MG63 (cell line): ENCODE results near the gene POLE. TPM values are rescaled to one million over a fixed set of nuclear protein-coding genes. Genes with fewer than 3 reads are reported as not detected.

Experiments used
- DNase-seq: peaks from one replicate; pipeline ENCODE4 v3.0.0-alpha.2; 2020
- H3K27me3 ChIP-seq: fragments of 250-450 bp; sonication (Bioruptor Pico); 2 replicates; pipeline ENCODE4 v1.5.1; 2020; ENCODE audit warnings: mild to moderate bottlenecking, moderate library complexity
- H3K36me3 ChIP-seq: fragments of 250-450 bp; sonication (Bioruptor Pico); 2 replicates; pipeline ENCODE4 v1.5.1; 2020; ENCODE audit warnings: mild to moderate bottlenecking, moderate library complexity
- H3K4me3 ChIP-seq: fragments of 250-450 bp; sonication (Bioruptor Pico); 2 replicates; pipeline ENCODE4 v1.5.1; 2020; ENCODE audit warnings: mild to moderate bottlenecking, moderate library complexity
- H3K9me3 ChIP-seq: fragments of 250-450 bp; sonication (Bioruptor Pico); 2 replicates; pipeline ENCODE4 v1.5.1; 2020; ENCODE audit warnings: mild to moderate bottlenecking, moderate library complexity
- total RNA-seq: library from RNA; depleted of rRNA; stranded (reverse); fragments of >200 nt; shearing (Covaris generic); gene quantifications from 2 replicates; pipeline ENCODE4 v1.2.3, GENCODE V29; 2014; ENCODE audit warnings: low replicate concordance

The POLE gene
- total RNA-seq, 1 experiment from 2014 or later, result 18.8 TPM

DNA sequence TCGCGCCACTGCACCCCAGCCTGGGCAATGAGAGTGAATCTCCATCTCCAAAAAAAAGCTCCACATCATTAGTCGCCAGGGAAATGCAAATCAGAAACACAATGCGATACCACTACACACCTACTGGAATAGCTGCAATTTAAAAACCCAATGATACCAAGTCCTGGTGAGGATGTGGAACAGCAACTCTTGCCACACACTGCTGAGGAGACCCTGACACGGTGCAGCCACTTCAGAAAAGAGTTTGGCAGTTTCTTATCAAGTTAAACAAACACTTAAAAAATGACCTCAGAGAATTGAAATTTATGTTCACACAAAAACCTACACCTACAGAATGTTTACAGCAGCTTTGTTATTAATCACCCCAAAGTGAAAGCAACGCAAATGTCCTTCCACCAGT lies 56.5 kb downstream of the POLE start:
- H3K9me3 ChIP-seq, result no peaks in the 10 kb centered on the region
- H3K36me3 ChIP-seq, result peaks cover 100% of the 10 kb centered on the region
- no peak for DNase-seq
- H3K27me3 ChIP-seq, result no peaks in the 10 kb centered on the region
- no peak overlapping the region for H3K4me3 ChIP-seq

- H3K36me3 ChIP-seq, result peaks cover 100% of the 10 kb centered on the region
- no peak overlapping the region for H3K4me3 ChIP-seq
- no peaks in the 10 kb centered on the region for H3K27me3 ChIP-seq
- no peaks in the 10 kb centered on the region for H3K9me3 ChIP-seq
- no peak for DNase-seq
Observed at GRCh38 chr12:132629330-132629729, 57.8 kb downstream of the POLE start.

DNA sequence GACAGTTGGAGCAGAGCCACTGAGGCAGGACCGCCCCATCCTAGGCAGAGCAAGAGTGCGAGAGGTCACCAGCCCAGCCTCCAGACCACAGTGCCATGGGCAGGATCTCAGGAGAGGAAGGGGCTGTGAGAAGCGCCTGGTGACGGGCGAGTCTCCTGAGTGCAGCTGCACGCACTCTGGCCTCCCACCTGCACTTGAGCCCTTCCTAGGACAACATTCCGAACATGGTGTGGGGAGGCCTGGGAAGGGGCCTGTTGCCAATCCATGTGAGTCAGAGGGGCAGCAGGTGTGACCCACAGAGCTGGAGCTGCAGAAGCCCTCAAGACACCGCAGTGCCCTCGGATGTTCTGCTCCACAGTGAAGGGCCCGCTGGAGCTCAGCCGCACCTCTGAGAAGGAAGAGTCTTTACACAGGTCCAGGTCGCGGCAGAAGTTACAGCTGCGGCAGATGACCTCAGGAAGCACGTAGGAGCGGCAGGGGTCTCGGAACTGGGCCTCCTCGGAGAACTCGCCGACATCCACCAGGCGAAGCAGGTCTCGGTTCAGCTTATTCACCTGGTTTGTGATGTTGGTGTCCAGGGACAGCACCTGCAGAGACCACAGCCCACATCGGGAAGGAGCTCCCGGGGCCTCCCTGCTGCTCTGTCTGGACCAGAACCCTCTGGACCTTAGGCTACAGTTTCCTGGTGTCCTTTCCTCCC lies 61.3 kb downstream of the POLE start:
- Histone ChIP-seq H3K27me3 (no peaks in the 10 kb centered on the region), H3K4me3 (no peak overlapping the region), H3K9me3 (no peaks in the 10 kb centered on the region), H3K36me3 (peaks cover 82% of the 10 kb centered on the region)
- no peak for DNase-seq

- no peak for DNase-seq
- peaks cover 74% of the 10 kb centered on the region for H3K36me3 ChIP-seq
- H3K27me3 ChIP-seq, result no peaks in the 10 kb centered on the region
Observed at GRCh38 chr12:132624910-132625630, 62.1 kb downstream of the POLE start.

GRCh38 chr12:132624186-132624855 lies 62.8 kb downstream of the POLE start:
- Histone ChIP-seq H3K4me3 (no peak overlapping the region), H3K36me3 (peaks cover 66% of the 10 kb centered on the region), H3K27me3 (no peaks in the 10 kb centered on the region), H3K9me3 (no peaks in the 10 kb centered on the region)
- no peak for DNase-seq

More at GRCh38 chr12:132624910-132625630, 62.1 kb downstream of the POLE start:
- Histone ChIP-seq H3K9me3 (no peaks in the 10 kb centered on the region), H3K4me3 (no peak overlapping the region)

GRCh38 chr12:132623072-132623869 lies 63.9 kb downstream of the POLE start:
- Histone ChIP-seq H3K4me3 (no peak overlapping the region), H3K36me3 (peaks cover 56% of the 10 kb centered on the region), H3K27me3 (peaks cover 2% of the 10 kb centered on the region), H3K9me3 (no peaks in the 10 kb centered on the region)
- DNase-seq, result no peak

- Histone ChIP-seq H3K36me3 (peaks cover 48% of the 10 kb centered on the region), H3K9me3 (peaks cover 4% of the 10 kb centered on the region), H3K27me3 (peaks cover 9% of the 10 kb centered on the region), H3K4me3 (no peak overlapping the region)
- peak; percentile 79 for DNase-seq
Observed at GRCh38 chr12:132622437-132623071, 64.6 kb downstream of the POLE start.

- no peak for DNase-seq
- peaks cover 16% of the 10 kb centered on the region for H3K27me3 ChIP-seq
- peaks cover 11% of the 10 kb centered on the region for H3K9me3 ChIP-seq
- H3K4me3 ChIP-seq, result no peak overlapping the region
- peaks cover 41% of the 10 kb centered on the region for H3K36me3 ChIP-seq
Observed at GRCh38 chr12:132621657-132622435, 65.3 kb downstream of the POLE start.

- no peak overlapping the region for H3K4me3 ChIP-seq
- H3K9me3 ChIP-seq, result peaks cover 19% of the 10 kb centered on the region
- peaks cover 34% of the 10 kb centered on the region for H3K36me3 ChIP-seq
- peaks cover 22% of the 10 kb centered on the region for H3K27me3 ChIP-seq
- DNase-seq, result no peak
Observed at GRCh38 chr12:132620899-132621656, 66.1 kb downstream of the POLE start.

DNA sequence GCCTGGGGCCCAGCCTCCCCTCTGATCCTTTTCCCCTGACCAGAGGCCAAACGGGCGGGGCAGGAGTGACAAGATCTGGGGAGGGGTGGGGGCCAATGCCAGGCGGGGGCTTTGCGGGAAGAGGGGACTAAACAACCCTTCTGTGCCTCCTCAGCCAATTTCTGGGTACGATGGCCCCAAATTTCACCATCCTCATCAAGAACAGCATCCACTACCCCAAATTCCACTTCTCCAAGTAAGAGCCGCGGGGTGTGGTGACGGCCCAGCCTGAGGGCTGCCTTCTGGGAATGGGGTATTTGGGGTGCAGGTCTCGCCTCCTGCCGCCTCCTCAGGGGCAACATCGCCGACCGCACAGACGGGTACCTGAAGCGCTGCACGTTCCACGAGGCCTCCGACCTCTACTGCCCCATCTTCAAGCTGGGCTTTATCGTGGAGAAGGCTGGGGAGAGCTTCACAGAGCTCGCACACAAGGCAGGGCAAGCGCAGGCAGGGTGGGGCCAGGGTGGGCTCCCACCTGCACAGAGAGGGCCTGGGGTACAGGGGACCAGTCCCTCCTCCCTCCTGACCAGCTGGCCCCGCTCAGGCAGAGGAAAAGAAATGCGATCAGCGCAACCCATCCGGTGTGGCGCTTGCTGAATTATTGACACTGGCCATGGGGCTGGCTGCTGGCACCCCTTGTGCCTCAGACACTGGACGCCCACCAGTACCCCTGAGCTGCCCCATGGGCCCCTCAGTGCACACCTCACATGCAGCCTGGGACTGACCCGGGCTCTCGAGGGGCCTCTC lies 66.8 kb downstream of the POLE start:
- Histone ChIP-seq H3K4me3 (no peak overlapping the region), H3K9me3 (peaks cover 25% of the 10 kb centered on the region), H3K27me3 (peaks cover 30% of the 10 kb centered on the region), H3K36me3 (peaks cover 26% of the 10 kb centered on the region)
- no peak for DNase-seq

- Histone ChIP-seq H3K9me3 (peaks cover 28% of the 10 kb centered on the region), H3K27me3 (peaks cover 34% of the 10 kb centered on the region), H3K36me3 (peaks cover 18% of the 10 kb centered on the region), H3K4me3 (no peak overlapping the region)
- DNase-seq, result no peak
Observed at GRCh38 chr12:132619386-132620112, 67.6 kb downstream of the POLE start.

- peaks cover 28% of the 10 kb centered on the region for H3K9me3 ChIP-seq
- peaks cover 13% of the 10 kb centered on the region for H3K36me3 ChIP-seq
- H3K4me3 ChIP-seq, result no peak overlapping the region
- no peak for DNase-seq
- peaks cover 34% of the 10 kb centered on the region for H3K27me3 ChIP-seq
Observed at GRCh38 chr12:132619071-132619385, 68.1 kb downstream of the POLE start.

- no peak within 1 kb of the TSS for H3K4me3 ChIP-seq
- peaks cover 28% of the 10 kb centered on the region for H3K9me3 ChIP-seq
- peaks cover 34% of the 10 kb centered on the region for H3K27me3 ChIP-seq
- H3K36me3 ChIP-seq, result peaks cover 10% of the 10 kb centered on the region
- DNase-seq, result no peak
Observed at GRCh38 chr12:132618683-132619043, 68.5 kb downstream of the POLE start, which contains the start of gene P2RX2. TSS of gene P2RX2 (plus strand) at chr12:132618776. CDS start at chr12:132618817, 41 bp downstream.
